NCI-H82 treated with DMSO at 0.1 percent for 48 hours (cell line): Measurements from ENCODE around the gene WDFY4.

Experiments
- DNase-seq: peaks from one replicate; lab custom pipeline; 2025; ENCODE audit not compliant: unreplicated experiment; lab: John Stamatoyannopoulos, UW

The WDFY4 gene

DNA sequence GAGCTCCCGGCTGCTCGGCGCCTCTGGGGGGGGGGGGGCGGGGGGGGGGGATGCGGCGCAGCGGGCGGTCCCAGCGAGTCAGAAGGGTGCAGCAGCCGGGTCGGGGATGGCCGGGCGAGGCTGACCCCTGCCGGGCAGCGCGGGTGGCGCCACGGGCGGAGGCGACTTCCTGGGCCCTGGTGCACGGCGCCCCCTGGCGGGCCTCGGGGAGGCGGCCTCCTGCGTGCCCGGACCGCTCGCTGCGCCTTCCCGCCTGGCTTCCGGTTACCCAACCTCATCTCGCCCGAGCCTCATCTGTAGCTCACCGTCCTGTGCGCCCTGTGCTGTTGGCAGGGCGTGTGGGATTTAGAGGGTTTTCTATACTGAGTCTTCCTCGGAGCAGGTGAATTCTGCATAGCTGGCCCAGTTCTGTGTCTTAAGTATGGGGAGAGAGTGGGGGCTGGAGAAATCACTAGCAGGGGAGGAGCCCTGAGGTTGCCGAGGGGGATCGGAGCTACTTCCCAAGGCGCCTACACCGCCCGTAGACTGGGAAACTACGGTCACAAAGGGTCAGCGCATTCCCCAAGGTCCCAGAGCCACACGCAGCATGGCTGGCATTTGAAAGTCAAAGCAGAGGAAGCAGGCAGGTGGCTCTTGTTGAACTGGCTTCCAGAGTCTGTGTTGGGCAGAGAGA is 28.3 kb upstream of the WDFY4 start:
- peak; percentile 9 for DNase-seq

DNA sequence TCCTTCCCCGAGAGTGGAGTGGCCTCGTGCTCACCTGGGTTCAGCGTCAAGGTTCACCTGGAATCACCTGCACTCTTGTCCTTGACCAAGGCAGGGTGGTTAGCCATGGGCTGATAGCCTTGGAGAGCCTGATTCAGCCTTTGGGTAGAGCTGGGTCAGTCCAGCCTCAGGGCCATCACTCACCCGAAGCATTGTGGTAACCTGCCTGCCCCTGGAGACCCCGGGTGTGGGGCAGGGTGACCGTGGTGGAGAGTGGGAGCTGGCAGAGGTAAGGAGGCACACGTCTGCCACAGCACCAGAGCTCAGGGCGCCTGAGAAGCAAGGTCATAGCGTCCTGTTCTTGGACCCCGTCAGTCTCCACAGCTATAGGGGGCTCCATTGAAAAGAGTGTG is 27.8 kb upstream of the WDFY4 start:
- DNase-seq, result no peak

DNA sequence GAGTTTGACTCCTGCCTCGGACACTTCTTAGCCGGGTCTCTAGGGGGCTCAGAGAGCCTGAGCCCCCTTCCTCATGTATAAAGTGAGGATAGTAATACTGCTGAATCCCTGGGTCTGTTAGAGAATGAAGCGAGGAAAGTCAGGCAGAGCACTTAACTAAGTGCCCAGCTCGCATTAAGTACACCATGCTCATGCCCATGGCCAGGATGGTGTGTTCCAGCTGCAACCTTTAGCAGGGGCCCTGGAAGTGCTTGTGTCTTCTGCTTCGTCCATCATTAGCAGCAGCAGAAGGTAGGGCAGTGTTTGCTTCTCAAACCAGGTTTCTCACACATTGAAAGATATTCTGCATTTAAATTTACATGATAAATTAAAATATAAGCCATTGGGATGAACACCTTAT is 27.3 kb upstream of the WDFY4 start:
- DNase-seq, result no peak

DNA sequence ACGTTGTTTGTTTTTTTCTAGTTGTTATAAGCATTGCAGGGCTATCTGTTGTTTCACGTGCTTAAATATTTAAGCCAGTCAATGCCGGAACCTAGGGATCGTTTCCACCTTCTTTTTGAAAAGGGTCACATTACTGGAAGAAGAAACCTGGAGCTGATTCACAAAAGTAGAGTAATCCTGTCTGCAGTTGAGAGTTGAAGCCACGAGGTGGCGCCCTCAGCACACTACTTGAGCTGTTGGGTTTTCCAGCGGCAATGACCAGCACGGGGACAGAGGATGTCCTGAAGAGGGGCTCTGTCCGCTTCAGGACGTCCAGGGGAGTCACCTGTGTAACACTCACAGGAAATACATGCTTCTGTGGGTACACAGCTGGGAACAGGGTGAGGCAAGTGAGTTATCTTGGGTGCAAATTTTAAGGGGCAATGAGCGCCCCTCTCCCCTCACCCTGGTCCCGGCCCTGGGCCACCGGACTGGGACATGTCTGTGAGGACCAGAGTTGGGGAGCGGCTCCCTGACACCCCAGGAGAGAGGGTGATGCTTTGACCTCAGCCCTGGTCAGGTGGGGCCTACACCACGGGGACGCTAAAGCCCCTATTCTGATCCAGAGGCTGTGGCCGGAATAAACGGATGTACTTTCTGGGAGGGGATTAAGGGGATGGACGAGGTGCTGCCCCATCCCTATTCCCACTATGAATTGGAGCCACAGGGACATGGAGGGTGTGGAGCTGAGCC is 26.3 kb upstream of the WDFY4 start:
- peak; percentile 31 for DNase-seq

GRCh38 chr10:48658975-48659269 is 25.8 kb upstream of the WDFY4 start:
- no peak for DNase-seq

GRCh38 chr10:48659790-48660189 is 24.9 kb upstream of the WDFY4 start:
- no peak for DNase-seq

DNA sequence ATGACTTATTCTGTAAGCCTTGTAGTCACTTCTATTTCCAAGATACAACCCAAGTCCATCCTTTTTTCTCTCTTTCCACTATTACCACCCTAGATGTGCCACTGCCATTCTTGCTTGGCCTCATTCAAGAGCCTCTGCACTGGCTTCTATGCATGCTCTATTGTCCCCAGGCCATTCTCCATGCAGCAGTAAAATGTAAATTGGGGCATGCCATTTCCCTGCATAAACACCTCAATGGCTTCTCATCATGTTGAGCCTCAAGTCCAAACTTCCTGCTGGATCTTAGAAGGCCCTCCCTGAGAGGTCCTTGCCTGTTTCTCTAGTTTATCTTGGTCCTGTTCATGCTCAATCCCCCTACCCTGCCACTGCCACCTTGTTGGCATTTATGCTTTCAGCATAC is 23.2 kb upstream of the WDFY4 start:
- DNase-seq, result no peak

- DNase-seq, result no peak
These were observed 16.6 kb upstream of the WDFY4 start for GRCh38 chr10:48667960-48668590.

DNA sequence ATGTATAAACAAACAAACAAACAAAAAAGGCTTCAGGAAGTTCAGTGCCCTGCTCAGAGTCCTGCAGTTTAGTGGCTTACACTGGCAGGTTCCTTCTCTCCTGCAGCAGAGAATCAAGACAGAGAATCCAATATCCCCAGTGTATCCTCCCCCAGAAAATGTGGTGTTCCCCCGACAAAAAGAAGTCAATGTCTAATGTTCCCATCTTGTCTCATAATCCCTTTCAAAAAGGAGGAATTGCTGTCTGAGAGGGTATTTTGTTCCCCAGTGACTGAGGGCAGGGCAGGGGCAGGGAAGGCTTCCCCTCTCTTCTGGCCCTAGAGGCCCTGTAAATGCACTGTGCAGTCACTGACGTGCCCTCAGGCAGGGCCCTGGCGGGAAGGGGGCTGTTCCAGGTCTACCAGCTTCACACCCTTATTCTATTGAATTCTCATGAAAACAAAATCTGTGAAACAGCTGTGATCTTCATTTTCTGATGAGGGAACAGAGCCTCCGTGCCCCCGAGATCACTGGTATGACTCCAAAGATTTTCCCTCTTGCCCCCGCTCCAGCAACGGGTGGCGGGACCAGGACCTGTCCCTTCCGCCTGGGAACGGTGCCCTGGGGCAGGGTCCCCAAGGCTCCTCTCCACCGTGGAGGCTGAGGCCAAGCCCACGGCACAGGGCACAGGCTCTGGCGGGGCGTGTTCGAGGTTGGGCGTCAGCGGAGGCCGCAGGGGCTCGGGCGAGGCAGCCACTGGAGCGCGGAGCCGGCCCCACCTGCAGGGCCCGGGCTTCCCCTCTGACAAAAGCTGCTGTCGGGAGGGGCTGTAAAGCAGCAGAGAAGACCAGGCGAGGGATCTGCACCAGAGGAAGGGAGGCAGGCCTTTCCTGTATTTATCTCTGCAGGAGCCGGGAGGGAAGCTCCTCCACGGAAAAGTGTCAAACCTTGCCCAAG is 13.4 kb upstream of the WDFY4 start:
- DNase-seq, result no peak

DNA sequence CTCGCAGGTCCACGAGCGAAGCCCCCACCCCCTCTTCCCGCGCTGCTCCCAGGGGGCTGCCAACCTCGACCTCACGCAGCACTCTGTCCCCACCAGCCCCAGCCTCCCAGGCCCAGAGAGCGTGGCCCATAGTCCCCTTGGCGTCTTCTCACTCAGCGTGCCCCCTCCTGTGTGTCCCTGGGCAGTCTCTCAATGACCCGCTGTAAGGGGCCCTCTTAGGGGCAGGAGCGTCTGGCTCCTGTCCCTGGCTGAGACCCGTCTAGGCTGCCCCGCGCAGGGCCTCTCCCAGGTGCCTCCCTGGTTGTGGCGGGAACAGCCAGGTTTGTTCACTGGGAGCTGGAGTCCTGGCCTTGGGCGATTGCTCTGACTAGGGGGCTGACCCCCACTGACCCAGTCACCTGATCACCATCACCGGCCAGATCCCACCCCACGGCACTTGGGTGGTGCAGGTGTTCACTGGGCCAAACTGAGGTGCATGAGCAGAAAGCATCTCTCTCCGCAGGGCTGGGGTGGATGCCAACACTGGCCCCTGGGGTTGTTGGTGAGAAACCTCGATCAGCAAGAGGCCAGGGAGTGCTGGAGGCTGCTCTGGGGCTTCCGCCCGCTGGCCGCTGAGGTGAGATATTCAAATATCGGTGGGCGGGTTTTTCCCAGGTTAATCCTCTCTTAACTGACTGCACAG is 12.6 kb upstream of the WDFY4 start:
- DNase-seq, result no peak

- DNase-seq, result no peak
These were observed 11.9 kb upstream of the WDFY4 start for GRCh38 chr10:48672596-48673265.

DNA sequence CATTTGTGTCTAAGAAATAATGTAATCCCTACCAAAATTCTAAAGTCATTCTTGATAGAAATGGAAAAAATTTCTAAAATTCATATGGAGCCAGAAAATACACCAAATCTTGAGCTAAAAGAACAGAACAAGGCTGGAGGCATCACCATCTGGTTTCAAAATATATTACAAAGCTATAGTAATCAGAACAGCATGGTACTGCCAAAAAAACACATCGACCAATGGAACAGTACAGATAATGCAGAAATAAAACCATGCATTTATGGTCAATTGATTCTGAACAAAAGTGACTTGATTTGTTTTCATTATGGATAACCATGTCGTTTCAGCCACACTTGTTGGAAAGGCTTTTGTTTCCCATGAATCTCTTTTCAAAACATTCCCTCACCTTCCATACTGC is 7.0 kb upstream of the WDFY4 start:
- no peak for DNase-seq

DNA sequence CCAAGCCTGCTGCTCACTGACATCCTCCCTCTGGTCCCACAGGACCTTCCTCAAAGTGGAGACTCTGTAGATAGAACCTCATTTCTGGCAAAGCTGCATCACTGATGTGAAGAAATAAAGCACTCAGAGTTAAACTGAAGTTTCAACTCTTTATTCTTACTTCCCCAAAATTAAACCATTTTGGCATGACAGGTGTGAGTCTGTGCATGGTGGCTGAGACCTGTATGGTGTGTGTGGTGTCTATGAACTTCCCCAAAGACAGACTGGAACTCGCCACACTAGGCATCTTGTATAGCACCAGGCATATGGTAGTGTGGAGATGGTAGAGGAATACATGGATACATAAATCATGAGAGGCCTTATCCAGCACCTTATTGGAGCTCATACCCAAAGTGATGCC is 6.6 kb upstream of the WDFY4 start:
- no peak for DNase-seq

- DNase-seq, result no peak
These were observed 2.9 kb upstream of the WDFY4 start for GRCh38 chr10:48681740-48682139.

DNA sequence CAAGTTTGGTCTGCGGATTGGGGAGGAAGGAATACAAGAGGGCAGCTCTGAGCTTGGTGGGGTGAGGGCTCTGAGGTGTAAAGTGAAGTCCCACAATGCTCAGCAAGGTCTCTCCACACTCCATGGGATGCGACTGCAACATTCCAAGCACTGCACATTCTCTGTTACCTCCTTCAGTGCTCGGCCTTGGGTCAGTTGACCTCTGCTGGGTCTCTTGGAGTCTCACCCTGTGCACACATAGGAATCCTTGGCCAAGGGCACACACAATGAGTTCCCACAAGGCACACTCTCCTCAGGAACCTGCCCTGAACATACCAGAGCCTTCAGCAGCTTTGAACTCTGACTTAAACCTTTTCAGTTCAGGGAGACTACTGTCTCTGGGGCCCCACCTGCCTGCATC is 2.4 kb upstream of the WDFY4 start:
- DNase-seq, result no peak

GRCh38 chr10:48683424-48683823 is 1.2 kb upstream of the WDFY4 start:
- no peak for DNase-seq

GRCh38 chr10:48683868-48684267 is 805 bp upstream of the WDFY4 start:
- no peak for DNase-seq

DNA sequence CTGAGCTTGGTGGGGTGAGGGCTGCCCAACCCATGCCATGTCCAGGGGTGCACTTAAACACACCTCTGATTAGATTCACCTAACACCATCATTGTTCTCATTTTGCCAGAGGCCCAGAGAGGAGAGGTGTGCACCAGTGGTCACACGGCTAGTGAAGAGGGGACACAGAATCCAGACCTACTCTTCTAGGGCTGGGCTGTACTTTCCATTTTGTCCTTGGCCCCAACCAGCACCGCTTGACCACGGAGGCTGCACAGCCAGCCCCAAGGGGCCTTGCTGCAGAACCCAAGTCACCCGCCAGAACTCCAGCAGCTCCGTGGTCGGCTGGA is 246 bp upstream of the WDFY4 start:
- DNase-seq, result no peak

DNA sequence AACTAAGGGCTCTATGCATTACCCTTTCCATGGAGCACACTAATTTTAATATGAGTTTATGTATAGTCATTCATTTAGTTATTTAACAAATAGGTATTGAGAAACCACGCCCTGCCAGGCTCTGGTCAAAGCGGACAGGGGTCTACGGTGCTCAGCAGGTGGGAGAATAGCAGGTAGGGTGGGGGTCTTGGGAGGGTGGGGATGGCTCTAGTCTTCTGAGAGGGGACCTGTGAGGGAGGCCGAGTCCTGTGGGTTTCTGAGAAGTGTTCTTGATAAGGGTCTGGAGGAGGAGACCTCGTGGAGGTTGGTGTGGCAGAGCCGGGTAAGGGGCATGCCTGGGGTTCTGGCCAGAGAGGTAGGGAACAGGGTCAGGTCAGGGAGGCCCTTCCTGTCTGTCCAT is 1.1 kb downstream of the WDFY4 start:
- DNase-seq, result no peak

DNA sequence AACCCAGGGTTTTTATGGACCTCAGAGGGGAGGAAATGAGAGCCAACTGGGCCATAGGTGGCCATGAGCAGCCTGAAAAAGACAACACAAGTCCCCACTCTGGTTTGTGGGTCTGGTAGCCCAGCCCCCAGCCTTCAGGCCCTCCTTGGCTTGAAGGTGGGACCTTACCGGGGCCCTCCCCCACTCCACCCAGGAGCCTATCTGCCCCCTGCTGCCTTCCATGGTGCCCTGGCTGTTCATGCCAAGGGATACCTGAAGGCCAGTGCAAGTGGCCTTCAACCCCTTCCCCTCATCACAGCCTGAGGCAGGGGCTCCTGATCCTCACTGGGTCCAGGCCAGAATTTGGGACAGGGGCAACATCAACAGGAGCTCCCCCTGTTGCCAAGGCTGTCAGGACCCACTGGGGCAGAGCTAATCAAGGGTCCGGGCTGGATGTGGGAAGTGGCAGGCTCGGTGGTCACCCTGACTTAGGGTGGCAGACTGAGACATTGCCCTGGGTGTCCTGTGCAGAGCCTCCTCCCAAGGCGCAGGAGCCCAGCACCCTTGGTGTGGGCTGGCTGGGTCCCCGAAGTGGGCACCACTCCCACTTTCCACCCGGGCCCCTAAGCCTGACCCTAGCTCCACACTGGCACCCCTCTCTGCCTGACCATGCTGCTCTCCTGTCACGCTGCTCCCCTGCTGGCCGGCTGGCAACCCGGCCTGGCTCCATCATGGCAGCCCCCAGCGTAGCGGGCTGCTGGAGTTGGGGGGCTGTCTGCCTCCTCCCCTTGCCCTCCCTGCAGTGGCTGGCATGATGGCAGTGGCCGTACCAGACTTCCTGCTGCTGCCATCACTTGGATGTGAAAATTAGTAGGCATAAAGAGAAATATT is 6.4 kb downstream of the WDFY4 start:
- no peak for DNase-seq
